HG03280 (cell line): ENCODE results near the gene AHCYL2.

ENCODE experiments used
- ATAC-seq: cut with Tn5 transposase; IDR thresholded peaks from one replicate; pipeline ENCODE4 v1.9.1; 2021; ENCODE audit warnings: mild to moderate bottlenecking, moderate library complexity; ENCODE audit not compliant: unreplicated experiment

The AHCYL2 gene

GRCh38 chr7:129224251-129225205 lies at the start of gene AHCYL2:
AHCYL2 (plus strand) TSS chr7:129225030.
- ATAC-seq, result peak; percentile 92

- no peak for ATAC-seq
These were observed 47.7 kb upstream of the AHCYL2 start for GRCh38 chr7:129176916-129177710.

DNA sequence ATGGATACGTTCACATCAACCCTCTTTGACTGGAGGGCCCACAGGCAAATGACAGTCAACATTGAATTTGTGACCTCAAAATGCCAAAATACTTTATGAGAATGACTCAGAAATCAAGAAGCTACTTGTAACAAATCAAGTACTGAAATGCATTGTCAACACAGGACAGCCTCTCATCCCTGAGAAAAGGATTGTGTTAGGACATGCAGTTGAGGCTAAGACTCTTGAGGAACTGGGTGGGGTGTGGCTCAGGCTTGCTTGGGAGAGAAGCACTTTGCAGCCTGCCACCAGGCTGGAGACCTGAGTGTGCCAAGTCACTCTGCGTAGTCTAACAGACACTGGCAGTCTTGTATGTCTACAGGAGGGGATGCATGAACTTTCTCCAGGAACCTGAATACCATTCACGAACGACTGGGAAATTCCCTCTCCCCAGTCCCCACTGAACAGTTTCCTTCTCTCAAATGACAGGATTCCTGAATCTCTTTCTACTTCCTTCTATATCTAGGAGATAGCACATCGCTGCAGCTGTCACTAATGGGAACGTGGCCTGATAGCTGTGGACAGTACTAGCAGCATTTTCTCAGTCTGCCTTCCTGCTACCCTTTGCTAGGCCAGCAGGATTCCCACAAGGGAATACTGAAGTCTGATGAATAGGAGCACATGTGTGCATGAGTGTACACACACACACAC lies 39.7 kb upstream of the AHCYL2 start:
- no peak for ATAC-seq

- ATAC-seq, result no peak
These were observed 38.0 kb upstream of the AHCYL2 start for GRCh38 chr7:129186749-129187260.

DNA sequence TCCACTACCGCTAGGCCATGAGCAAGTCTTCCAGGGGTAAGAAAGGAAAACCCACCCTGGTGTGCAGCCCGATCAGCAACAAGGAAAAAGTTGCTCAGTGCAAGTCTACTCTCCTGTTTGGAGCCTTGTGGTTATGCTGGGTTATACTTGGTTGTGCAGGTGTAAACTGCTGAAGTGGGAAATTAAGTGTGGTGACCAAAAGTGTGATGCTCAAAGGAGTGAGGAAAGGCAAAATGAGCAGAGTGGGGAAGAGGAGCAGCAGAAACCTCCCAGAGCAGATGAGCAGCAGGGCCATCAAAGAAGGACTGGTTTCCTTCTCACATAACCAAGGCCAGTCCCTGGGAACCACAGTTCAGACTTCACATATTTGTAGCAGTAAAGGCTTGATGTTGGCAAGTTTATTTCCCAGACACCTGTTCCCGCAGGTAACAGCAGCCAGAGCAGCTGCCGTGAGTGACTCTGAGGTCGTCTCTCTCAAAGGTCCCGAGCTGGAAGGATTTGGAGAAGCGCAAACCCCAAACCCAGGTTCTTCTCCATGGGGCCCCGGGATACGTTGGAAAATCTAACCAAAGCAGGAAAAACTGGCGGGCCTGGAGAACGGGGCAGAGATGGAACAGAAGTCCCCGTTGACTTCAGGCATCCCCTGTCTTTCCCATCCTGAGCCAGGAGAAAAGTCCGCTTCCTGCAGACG lies 37.0 kb upstream of the AHCYL2 start:
- ATAC-seq, result no peak

GRCh38 chr7:129188372-129188891 lies 36.4 kb upstream of the AHCYL2 start, which contains the start of gene SMO:
SMO (plus strand) TSS chr7:129188633; CDS start chr7:129189152, 519 bp downstream.
- no peak for ATAC-seq

GRCh38 chr7:129188892-129189660 lies 35.8 kb upstream of the AHCYL2 start:
- no peak for ATAC-seq

- no peak for ATAC-seq
These were observed 35.0 kb upstream of the AHCYL2 start for GRCh38 chr7:129189661-129190310.

GRCh38 chr7:129191272-129191671 lies 33.6 kb upstream of the AHCYL2 start:
- ATAC-seq, result no peak

GRCh38 chr7:129193892-129194291 lies 30.9 kb upstream of the AHCYL2 start:
- ATAC-seq, result no peak

- no peak for ATAC-seq
These were observed 27.1 kb upstream of the AHCYL2 start for GRCh38 chr7:129197771-129198170.

DNA sequence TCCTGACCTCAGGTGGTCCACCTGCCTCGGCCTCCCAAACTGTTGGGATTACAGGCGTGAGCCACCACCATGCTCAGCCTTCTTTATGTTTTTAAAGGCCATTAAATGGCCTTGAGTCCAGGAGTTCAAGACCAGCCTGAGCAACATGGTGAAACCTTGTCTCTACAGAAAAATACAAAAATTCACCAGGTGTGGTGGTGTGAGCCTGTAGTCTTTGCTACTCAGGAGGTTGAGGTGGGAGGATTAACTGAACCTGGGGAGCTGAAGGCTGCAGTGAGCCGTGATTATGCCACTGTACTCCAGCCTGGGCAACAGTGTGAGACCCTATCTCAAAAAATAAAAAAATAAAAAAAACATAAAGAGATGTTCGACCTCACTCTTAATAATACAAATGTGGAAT lies 25.4 kb upstream of the AHCYL2 start:
- no peak for ATAC-seq

GRCh38 chr7:129202058-129202777 lies 22.6 kb upstream of the AHCYL2 start:
- no peak for ATAC-seq

- ATAC-seq, result no peak
These were observed 21.6 kb upstream of the AHCYL2 start for GRCh38 chr7:129203050-129203741.

- no peak for ATAC-seq
These were observed 19.6 kb upstream of the AHCYL2 start for GRCh38 chr7:129205126-129205818.

DNA sequence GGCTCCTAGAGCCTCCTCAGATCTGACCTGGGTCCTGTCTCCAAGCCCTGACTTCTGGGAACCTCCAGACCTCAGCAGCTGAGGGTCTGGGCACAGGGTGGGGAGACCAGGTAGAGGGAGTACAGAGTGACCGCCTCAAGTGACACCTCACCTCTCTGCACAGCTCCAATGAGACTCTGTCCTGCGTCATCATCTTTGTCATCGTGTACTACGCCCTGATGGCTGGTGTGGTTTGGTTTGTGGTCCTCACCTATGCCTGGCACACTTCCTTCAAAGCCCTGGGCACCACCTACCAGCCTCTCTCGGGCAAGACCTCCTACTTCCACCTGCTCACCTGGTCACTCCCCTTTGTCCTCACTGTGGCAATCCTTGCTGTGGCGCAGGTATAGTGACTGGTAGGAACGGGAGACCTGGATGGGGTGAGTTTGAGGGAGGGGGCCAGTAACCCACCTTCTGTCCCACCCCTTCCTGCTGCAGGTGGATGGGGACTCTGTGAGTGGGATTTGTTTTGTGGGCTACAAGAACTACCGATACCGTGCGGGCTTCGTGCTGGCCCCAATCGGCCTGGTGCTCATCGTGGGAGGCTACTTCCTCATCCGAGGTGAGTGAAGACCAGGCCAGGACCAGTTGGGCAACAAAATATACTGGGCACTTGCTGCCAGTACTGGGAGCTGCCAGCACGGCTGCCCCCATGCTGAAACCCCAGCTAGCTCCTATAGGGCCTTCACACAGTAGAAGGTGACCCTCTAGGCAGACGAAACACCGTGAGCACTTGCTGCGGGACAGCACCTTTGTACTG lies 18.6 kb upstream of the AHCYL2 start:
- no peak for ATAC-seq
